Measurements from ENCODE around the gene LCE5A. TPM values are rescaled to one million over a fixed set of nuclear protein-coding genes. Genes with fewer than 3 reads are reported as not detected.
"Not testable (repeated sequence)": the region's sequence is repeated elsewhere in the genome, so short reads cannot be mapped to it uniquely, and the experiment has no call there.

Gene LCE5A
- polyA plus RNA-seq, 1 donor from 2014 or later, result not detected

GRCh38 chr1:152487871-152488270 is 22.7 kb upstream of the LCE5A start:
- Histone ChIP-seq H3F3A (ENCODE audit: insufficient read depth, low read length, poor library complexity, severe bottlenecking) (no peaks in the 10 kb centered on the region), H3K36me3 (ENCODE audit: insufficient read depth, low read length) (no peaks in the 10 kb centered on the region), H3K9ac (ENCODE audit: low read length) (no peak overlapping the region), H3K4me2 (ENCODE audit: low read length) (no peak overlapping the region), H3K9me3 (ENCODE audit: low read length) (peaks cover 4% of the 10 kb centered on the region), H3K9me2 (ENCODE audit: insufficient read depth, low read length) (no peaks in the 10 kb centered on the region), H3K27me3 (ENCODE audit: insufficient read depth, low read depth, low read length) (no peaks in the 10 kb centered on the region), H4K20me1 (ENCODE audit: insufficient read depth) (no peaks in the 10 kb centered on the region), H2AFZ (ENCODE audit: low read depth, low read length) (no peak overlapping the region), H3K4me3 (ENCODE audit: low read length) (no peak overlapping the region), H3K27ac (ENCODE audit: low read length) (no peak overlapping the region), H3K79me2 (replicated peaks; ENCODE audit: insufficient read depth, low read length) (no peaks in the 10 kb centered on the region)
- TF ChIP-seq CTCF (IDR thresholded peaks at IDR 0.05; ENCODE audit: poor library complexity, severe bottlenecking) (no peak), POLR2AphosphoS5 (IDR thresholded peaks at IDR 0.05) (no peak), EP300 (conservative IDR thresholded peaks at IDR 0.05; ENCODE audit: poor library complexity, severe bottlenecking) (no peak), MXI1 (conservative IDR thresholded peaks at IDR 0.05; ENCODE audit: poor library complexity, severe bottlenecking) (no peak), TAF1 (IDR thresholded peaks at IDR 0.05; ENCODE audit: low read depth) (no peak), REST (IDR thresholded peaks at IDR 0.05; ENCODE audit: borderline replicate concordance) (no peak), SMC3 (conservative IDR thresholded peaks at IDR 0.05; ENCODE audit: poor library complexity) (no peak), RAD21 (conservative IDR thresholded peaks at IDR 0.05) (no peak), EZH2 (IDR thresholded peaks at IDR 0.05; ENCODE audit: borderline replicate concordance, insufficient read depth, low read length, poor library complexity, severe bottlenecking) (no peak)

GRCh38 chr1:152491537-152491936 is 19.1 kb upstream of the LCE5A start:
- not testable (repeated sequence) for H3K27me3 ChIP-seq (ENCODE audit: insufficient read depth, low read depth, low read length); H3F3A ChIP-seq (ENCODE audit: insufficient read depth, low read length, poor library complexity, severe bottlenecking); H4K20me1 ChIP-seq (ENCODE audit: insufficient read depth); H3K36me3 ChIP-seq (ENCODE audit: insufficient read depth, low read length); H3K9me3 ChIP-seq (ENCODE audit: low read length); H3K79me2 ChIP-seq (replicated peaks; ENCODE audit: insufficient read depth, low read length); H3K9ac ChIP-seq (ENCODE audit: low read length); H3K4me3 ChIP-seq (ENCODE audit: low read length); H3K27ac ChIP-seq (ENCODE audit: low read length); H3K4me2 ChIP-seq (ENCODE audit: low read length); H3K9me2 ChIP-seq (ENCODE audit: insufficient read depth, low read length); H2AFZ ChIP-seq (ENCODE audit: low read depth, low read length)

GRCh38 chr1:152495066-152495675 is 15.4 kb upstream of the LCE5A start:
- no peaks in the 10 kb centered on the region for H3K9me2 ChIP-seq (ENCODE audit: insufficient read depth, low read length)
- no peak overlapping the region for H3K4me2 ChIP-seq (ENCODE audit: low read length)
- no peak overlapping the region for H3K9ac ChIP-seq (ENCODE audit: low read length)
- H3K36me3 ChIP-seq (ENCODE audit: insufficient read depth, low read length), result no peaks in the 10 kb centered on the region
- peaks cover 7% of the 10 kb centered on the region for H3K9me3 ChIP-seq (ENCODE audit: low read length)
- no peaks in the 10 kb centered on the region for H3K79me2 ChIP-seq (replicated peaks; ENCODE audit: insufficient read depth, low read length)
- TF ChIP-seq EZH2 (IDR thresholded peaks at IDR 0.05; ENCODE audit: borderline replicate concordance, insufficient read depth, low read length, poor library complexity, severe bottlenecking), result no peak
- TF ChIP-seq TAF1 (IDR thresholded peaks at IDR 0.05; ENCODE audit: low read depth), result no peak
- TF ChIP-seq SMC3 (conservative IDR thresholded peaks at IDR 0.05; ENCODE audit: poor library complexity), result no peak
- no peak for TF ChIP-seq EP300 (conservative IDR thresholded peaks at IDR 0.05; ENCODE audit: poor library complexity, severe bottlenecking)
- H2AFZ ChIP-seq (ENCODE audit: low read depth, low read length), result no peak overlapping the region
- H4K20me1 ChIP-seq (ENCODE audit: insufficient read depth), result no peaks in the 10 kb centered on the region
- H3F3A ChIP-seq (ENCODE audit: insufficient read depth, low read length, poor library complexity, severe bottlenecking), result no peaks in the 10 kb centered on the region
- no peak overlapping the region for H3K27ac ChIP-seq (ENCODE audit: low read length)
- H3K4me3 ChIP-seq (ENCODE audit: low read length), result no peak overlapping the region
- no peaks in the 10 kb centered on the region for H3K27me3 ChIP-seq (ENCODE audit: insufficient read depth, low read depth, low read length)
